Uterus (tissue), 4 donors: Measurements from ENCODE around the gene ASPA. TPM values are rescaled to one million over a fixed set of nuclear protein-coding genes. Genes with fewer than 3 reads are reported as not detected.

Experiments used
- DNase-seq, 2 donors: peaks; one replicate each; pipeline ENCODE4 v3.0.0-alpha.2; 2019 to 2020
- H3K27ac ChIP-seq, 2 donors: fragments of 200-600 bp; sonication (generic); 1 replicate in 1 of 2; 2 replicates in 1 of 2; pipeline ENCODE4 v1.5.1; 2016 to 2018
- H3K27me3 ChIP-seq, 2 donors: fragments of 200-600 bp; sonication (generic); one replicate each; pipeline ENCODE4 v1.5.1; 2018 to 2019; ENCODE audit warnings: control low read depth in 1 of 2
- H3K36me3 ChIP-seq, 2 donors: fragments of 200-600 bp; sonication (generic); one replicate each; pipeline ENCODE4 v1.5.1; 2019; ENCODE audit warnings: control low read depth in 1 of 2
- H3K4me1 ChIP-seq, 2 donors: fragments of 200-600 bp; sonication (generic); one replicate each; pipeline ENCODE4 v1.5.1; 2018 to 2019; ENCODE audit warnings: control low read depth in 1 of 2
- H3K4me3 ChIP-seq, 2 donors: fragments of 200-600 bp; sonication (generic); 1 replicate in 1 of 2; 2 replicates in 1 of 2; pipeline ENCODE4 v1.5.1; 2018 to 2019; ENCODE audit warnings: mild to moderate bottlenecking in 1 of 2
- H3K9me3 ChIP-seq, 2 donors: fragments of 200-600 bp; sonication (generic); one replicate each; pipeline ENCODE4 v1.5.1; 2019; ENCODE audit warnings: control low read depth in 1 of 2
- CTCF ChIP-seq, 4 experiments: fragments of 200-600 bp in 2 of 4; fragments of 450-650 bp in 2 of 4; sonication (generic) in 2 of 4; IDR thresholded peaks; one replicate each; pipeline ENCODE4 v1.5.1; 2016 to 2019; ENCODE audit warnings: antibody characterized with exemption in 4 of 4, mild to moderate bottlenecking in 2 of 4, moderate library complexity in 1 of 4
- POLR2A ChIP-seq, 2 donors: fragments of 450-650 bp; IDR thresholded peaks; one replicate each; pipeline ENCODE4 v1.6.1; 2016; ENCODE audit warnings: antibody characterized with exemption in 2 of 2, mild to moderate bottlenecking in 1 of 2, moderate library complexity in 1 of 2
- intact Hi-C: fragments of 100-400 bp; cut with DNase I; formaldehyde crosslinking; loops from one replicate; pipeline ENCODE4 v1.15.1; 2023; ENCODE audit warnings: low total_unique reads
- total RNA-seq, 4 donors: library from RNA; depleted of rRNA in 3 of 4; stranded (reverse); fragments of >200 nt in 3 of 4; gene quantifications; one replicate each; pipeline versions ENCODE4 v1.1.0 to v1.2.4, GENCODE V29; 2014 to 2023
- donor health status: DM: yes; HTN: yes; CAD: no.

The ASPA gene
- total RNA-seq, 4 donors from 2014 or later = 1.3 to 19.4 (median 12.1) TPM

- no peaks in the 10 kb centered on the region for H3K36me3 ChIP-seq
- H3K27ac ChIP-seq = no peak overlapping the region
- no peak overlapping the region for H3K4me3 ChIP-seq
- DNase-seq = no peak
- H3K9me3 ChIP-seq = no peaks in the 10 kb centered on the region
- H3K27me3 ChIP-seq = no peaks in the 10 kb centered on the region
- TF ChIP-seq POLR2A (IDR thresholded peaks at IDR 0.05) = no peak
- TF ChIP-seq CTCF (IDR thresholded peaks at IDR 0.05) = no peak
- H3K4me1 ChIP-seq = no peaks in the 10 kb centered on the region
- intact Hi-C loops = no loop called here
These were observed 21.3 kb downstream of the ASPA start for GRCh38 chr17:3497101-3497500.

DNA sequence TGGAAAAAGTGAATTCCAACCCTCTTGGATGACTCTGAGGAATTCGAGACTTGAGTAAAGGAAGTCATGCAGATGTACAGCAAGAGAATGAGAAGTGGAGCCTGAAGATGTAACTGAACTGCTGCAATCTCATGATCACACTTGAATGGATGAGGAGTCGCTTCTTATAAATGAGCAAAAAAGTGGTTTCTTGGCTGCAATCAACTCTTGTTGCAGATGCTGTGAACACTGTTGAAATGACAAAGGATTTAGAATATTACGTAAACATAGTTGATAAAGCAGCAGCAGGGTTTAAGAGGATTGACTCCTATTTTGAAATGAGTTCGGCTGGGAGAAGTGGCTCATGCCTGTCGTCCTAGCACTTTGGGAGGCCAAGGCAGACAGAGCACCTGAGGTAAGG is 25.5 kb downstream of the ASPA start:
- intact Hi-C loops = no loop called here
- DNase-seq = no peak

GRCh38 chr17:3502466-3502865 is 26.7 kb downstream of the ASPA start:
- no peak overlapping the region for H3K27ac ChIP-seq

More for the DNA sequence above, 25.5 kb downstream of the ASPA start:
- Histone ChIP-seq H3K27me3 (no peaks in the 10 kb centered on the region), H3K4me3 (no peak overlapping the region), H3K36me3 (no peaks in the 10 kb centered on the region), H3K9me3 (no peaks in the 10 kb centered on the region), H3K27ac (no peak overlapping the region), H3K4me1 (no peaks in the 10 kb centered on the region)
- no peak for TF ChIP-seq CTCF (IDR thresholded peaks at IDR 0.05)
- TF ChIP-seq POLR2A (IDR thresholded peaks at IDR 0.05) = no peak

GRCh38 chr17:3503285-3503684 is 27.5 kb downstream of the ASPA start:
- H3K27me3 ChIP-seq = no peaks in the 10 kb centered on the region
- H3K4me1 ChIP-seq = no peaks in the 10 kb centered on the region
- TF ChIP-seq POLR2A (IDR thresholded peaks at IDR 0.05) (no peak), CTCF (IDR thresholded peaks at IDR 0.05) (no peak)
- DNase-seq = no peak
- no peaks in the 10 kb centered on the region for H3K9me3 ChIP-seq
- H3K36me3 ChIP-seq = no peaks in the 10 kb centered on the region
- intact Hi-C loops = no loop called here
- no peak overlapping the region for H3K27ac ChIP-seq
- H3K4me3 ChIP-seq = no peak overlapping the region

More at GRCh38 chr17:3502466-3502865, 26.7 kb downstream of the ASPA start:
- no peaks in the 10 kb centered on the region for H3K9me3 ChIP-seq
- H3K4me1 ChIP-seq = no peaks in the 10 kb centered on the region
- DNase-seq = no peak
- no peaks in the 10 kb centered on the region for H3K27me3 ChIP-seq
- no peak overlapping the region for H3K4me3 ChIP-seq
- no peaks in the 10 kb centered on the region for H3K36me3 ChIP-seq
- TF ChIP-seq POLR2A (IDR thresholded peaks at IDR 0.05) (no peak), CTCF (IDR thresholded peaks at IDR 0.05) (no peak)
- intact Hi-C loops = no loop called here

- Histone ChIP-seq H3K27ac (no peak overlapping the region), H3K9me3 (no peaks in the 10 kb centered on the region), H3K4me3 (no peak overlapping the region), H3K4me1 (no peaks in the 10 kb centered on the region), H3K36me3 (no peaks in the 10 kb centered on the region), H3K27me3 (no peaks in the 10 kb centered on the region)
- no peak for DNase-seq
- intact Hi-C loops = no loop called here
- no peak for TF ChIP-seq CTCF (IDR thresholded peaks at IDR 0.05)
- TF ChIP-seq POLR2A (IDR thresholded peaks at IDR 0.05) = no peak
These were observed 29.2 kb downstream of the ASPA start for GRCh38 chr17:3505008-3505407.
